ENCODE results near the gene RAI2. TPM values are rescaled to one million over a fixed set of nuclear protein-coding genes. Genes with fewer than 3 reads are reported as not detected.
A peak's percentile ranks its signal among the peaks of the same experiment; 100 is the strongest.

RAI2 gene
- total RNA-seq, 1 experiment from 2014 or later: not detected

DNA sequence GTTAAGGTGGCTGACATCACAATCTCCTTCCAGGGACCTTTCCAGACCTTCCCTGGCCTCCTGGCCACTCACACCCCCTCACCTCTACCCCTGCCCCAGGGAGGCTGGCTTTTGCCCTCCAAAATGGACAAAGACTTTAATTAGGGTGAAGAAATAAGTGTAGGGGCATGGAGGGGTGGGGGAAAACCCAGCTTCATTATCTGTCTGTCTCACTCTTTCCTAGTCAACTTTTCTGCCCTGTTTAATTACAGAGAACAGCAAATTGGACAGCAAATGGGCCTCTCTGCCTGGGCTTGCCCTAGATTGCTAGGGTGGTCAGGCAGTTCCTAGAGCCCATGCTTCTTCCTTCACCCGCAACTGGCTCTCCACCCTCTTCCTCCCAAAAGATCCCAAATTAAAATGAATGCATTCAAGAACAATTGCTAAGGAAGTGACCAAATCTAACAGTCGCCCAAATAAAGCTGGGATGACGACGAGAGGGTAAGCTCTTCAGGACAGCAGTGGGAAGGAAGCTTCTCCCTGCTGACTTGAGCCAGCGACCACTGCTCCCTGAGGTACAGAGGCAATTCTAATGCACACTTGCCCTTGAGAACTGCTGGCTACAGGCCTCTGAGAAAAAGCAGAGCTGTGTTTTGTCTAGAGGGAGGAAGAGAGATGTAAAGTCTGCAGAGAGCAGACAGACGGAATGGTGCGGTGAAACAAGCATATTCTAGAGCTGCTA, 12.4 kb downstream of the RAI2 start:
- no peaks in the 10 kb centered on the region for H3K9me3 Mint-ChIP-seq (ENCODE audit: unreplicated experiment)
- H3K4me3 Mint-ChIP-seq (ENCODE audit: unreplicated experiment): no peak overlapping the region
- H3K27me3 Mint-ChIP-seq (ENCODE audit: insufficient read depth, unreplicated experiment): peaks cover 38% of the 10 kb centered on the region
- intact Hi-C loops (cut with micrococcal nuclease): no loop called here
- ChIA-PET CTCF (interaction anchor here (0.7 kb wide), 3 partner anchors 9 to 195 kb away, joined by 3 read pairs; no protein-coding TSS in a partner anchor), POLR2A (interaction anchor here (0.7 kb wide), 2 partner anchors 17 to 1536 kb away, joined by 3 to 5 read pairs; no protein-coding TSS in a partner anchor)
- TF ChIP-seq, protein P1, sequence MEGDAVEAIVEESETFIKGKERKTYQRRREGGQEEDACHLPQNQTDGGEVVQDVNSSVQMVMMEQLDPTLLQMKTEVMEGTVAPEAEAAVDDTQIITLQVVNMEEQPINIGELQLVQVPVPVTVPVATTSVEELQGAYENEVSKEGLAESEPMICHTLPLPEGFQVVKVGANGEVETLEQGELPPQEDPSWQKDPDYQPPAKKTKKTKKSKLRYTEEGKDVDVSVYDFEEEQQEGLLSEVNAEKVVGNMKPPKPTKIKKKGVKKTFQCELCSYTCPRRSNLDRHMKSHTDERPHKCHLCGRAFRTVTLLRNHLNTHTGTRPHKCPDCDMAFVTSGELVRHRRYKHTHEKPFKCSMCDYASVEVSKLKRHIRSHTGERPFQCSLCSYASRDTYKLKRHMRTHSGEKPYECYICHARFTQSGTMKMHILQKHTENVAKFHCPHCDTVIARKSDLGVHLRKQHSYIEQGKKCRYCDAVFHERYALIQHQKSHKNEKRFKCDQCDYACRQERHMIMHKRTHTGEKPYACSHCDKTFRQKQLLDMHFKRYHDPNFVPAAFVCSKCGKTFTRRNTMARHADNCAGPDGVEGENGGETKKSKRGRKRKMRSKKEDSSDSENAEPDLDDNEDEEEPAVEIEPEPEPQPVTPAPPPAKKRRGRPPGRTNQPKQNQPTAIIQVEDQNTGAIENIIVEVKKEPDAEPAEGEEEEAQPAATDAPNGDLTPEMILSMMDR (IDR thresholded peaks at IDR 0.05; ENCODE audit: unreplicated experiment): no peak
- BruUV-seq (replicated peaks): no TSS peak
- DNase-seq (ENCODE audit: unreplicated experiment): no peak
- no peaks in the 10 kb centered on the region for H3K4me1 Mint-ChIP-seq (ENCODE audit: insufficient read depth, unreplicated experiment)
- no peak overlapping the region for H3K27ac Mint-ChIP-seq (ENCODE audit: low read depth, unreplicated experiment)
- no peaks in the 10 kb centered on the region for H3K36me3 Mint-ChIP-seq (ENCODE audit: insufficient read depth, unreplicated experiment)

DNA sequence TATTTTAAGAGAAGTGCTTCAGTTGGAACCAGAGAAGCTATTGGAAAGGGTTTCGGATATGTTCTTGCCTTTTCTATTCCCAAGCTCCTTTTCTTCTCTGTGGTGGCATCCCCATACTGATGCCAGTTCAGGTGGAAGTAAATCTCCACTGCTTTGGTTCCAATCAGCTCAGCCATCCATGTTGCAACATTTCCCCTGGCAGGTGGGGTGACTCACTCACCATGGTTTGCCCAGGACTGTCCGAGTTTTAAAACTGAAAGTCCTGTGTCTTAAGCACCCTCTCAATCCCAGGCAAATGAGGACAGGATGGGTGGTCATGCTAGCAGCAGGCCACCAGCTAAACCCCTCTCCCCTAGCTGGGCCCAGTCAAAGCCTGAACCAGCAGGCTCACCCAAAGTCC, 15.1 kb downstream of the RAI2 start:
- DNase-seq (ENCODE audit: unreplicated experiment): peak; percentile 52
- BruUV-seq (replicated peaks): no TSS peak
- H3K9me3 Mint-ChIP-seq (ENCODE audit: unreplicated experiment): no peaks in the 10 kb centered on the region
- no peaks in the 10 kb centered on the region for H3K36me3 Mint-ChIP-seq (ENCODE audit: insufficient read depth, unreplicated experiment)
- POLR2A ChIA-PET: no interaction called here
- CTCF ChIA-PET: no interaction called here
- peaks cover 29% of the 10 kb centered on the region for H3K27me3 Mint-ChIP-seq (ENCODE audit: insufficient read depth, unreplicated experiment)
- no peaks in the 10 kb centered on the region for H3K4me1 Mint-ChIP-seq (ENCODE audit: insufficient read depth, unreplicated experiment)
- intact Hi-C loops (cut with micrococcal nuclease): no loop called here
- TF ChIP-seq, protein P1 (IDR thresholded peaks at IDR 0.05; ENCODE audit: unreplicated experiment): no peak
- no peak overlapping the region for H3K27ac Mint-ChIP-seq (ENCODE audit: low read depth, unreplicated experiment)
- no peak overlapping the region for H3K4me3 Mint-ChIP-seq (ENCODE audit: unreplicated experiment)

DNA sequence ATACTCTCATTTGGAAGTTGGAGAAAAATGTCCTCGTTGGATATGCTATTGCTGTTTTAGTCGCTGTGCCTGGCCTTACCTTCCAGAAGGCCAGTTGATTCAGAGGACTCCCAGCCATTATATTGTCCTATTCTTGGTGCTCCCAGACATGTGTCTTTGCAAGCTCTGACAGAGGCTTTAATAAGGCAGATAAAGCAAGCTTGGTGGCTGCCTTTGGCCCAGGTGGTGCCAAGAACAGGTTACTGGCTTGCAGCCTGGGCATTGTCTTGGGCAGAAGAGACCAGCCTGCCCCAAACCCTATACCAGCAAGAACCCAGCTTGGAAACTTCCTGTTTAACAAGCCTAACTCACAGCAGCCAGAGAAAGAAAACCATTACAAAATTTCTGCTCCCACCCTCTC, 16.9 kb downstream of the RAI2 start:
- Mint-ChIP-seq H3K4me1 (ENCODE audit: insufficient read depth, unreplicated experiment) (no peaks in the 10 kb centered on the region), H3K27me3 (ENCODE audit: insufficient read depth, unreplicated experiment) (peaks cover 17% of the 10 kb centered on the region), H3K4me3 (ENCODE audit: unreplicated experiment) (no peak overlapping the region), H3K36me3 (ENCODE audit: insufficient read depth, unreplicated experiment) (no peaks in the 10 kb centered on the region), H3K27ac (ENCODE audit: low read depth, unreplicated experiment) (no peak overlapping the region), H3K9me3 (ENCODE audit: unreplicated experiment) (no peaks in the 10 kb centered on the region)
- POLR2A ChIA-PET: no interaction called here
- CTCF ChIA-PET: interaction anchor here (0.7 to 2.4 kb wide), 4 partner anchors 56 to 601 kb away, joined by 3 to 13 read pairs (median 3); no protein-coding TSS in a partner anchor
- DNase-seq (ENCODE audit: unreplicated experiment): no peak
- TF ChIP-seq, protein P1 (IDR thresholded peaks at IDR 0.05; ENCODE audit: unreplicated experiment): no peak
- no TSS peak for BruUV-seq (replicated peaks)
- intact Hi-C loops (cut with micrococcal nuclease): no loop called here

DNA sequence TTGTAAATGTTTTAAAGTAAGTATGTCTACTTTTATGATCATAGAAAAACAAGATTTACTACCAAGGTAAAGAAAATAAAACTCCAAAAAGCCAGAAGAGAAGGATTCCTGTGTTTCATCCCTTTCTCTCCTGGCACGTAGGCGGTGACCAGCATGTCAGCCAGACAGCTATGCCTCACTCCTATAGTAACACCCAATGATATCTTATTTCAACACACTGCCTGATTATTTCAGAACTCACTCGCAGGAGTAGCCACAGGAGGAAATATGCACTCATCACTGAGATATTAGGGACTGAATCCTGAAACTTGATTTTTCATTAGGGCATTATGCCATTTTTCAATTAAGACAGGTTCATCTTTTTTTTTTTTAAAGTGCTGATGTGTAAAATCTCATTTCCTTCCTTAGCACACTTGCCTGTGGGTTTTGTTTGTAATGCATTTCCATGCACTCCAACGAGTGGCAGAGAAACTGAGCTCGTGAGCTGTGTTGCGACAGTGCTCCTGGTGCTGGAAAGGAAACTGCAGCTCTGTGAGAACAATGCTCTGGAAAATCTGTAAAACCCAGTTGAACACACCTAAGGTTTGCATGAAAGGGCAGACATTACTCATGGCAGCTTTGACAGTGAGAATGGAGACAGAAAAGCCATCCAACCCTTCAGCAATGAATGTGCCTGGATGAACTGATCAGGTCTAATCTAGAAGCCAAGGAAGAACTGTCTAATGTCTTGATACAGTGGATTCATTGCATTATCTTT, 18.2 kb downstream of the RAI2 start:
- BruUV-seq (replicated peaks): no TSS peak
- Mint-ChIP-seq H3K4me1 (ENCODE audit: insufficient read depth, unreplicated experiment) (no peaks in the 10 kb centered on the region), H3K27me3 (ENCODE audit: insufficient read depth, unreplicated experiment) (peaks cover 30% of the 10 kb centered on the region), H3K9me3 (ENCODE audit: unreplicated experiment) (no peaks in the 10 kb centered on the region), H3K4me3 (ENCODE audit: unreplicated experiment) (no peak overlapping the region), H3K36me3 (ENCODE audit: insufficient read depth, unreplicated experiment) (no peaks in the 10 kb centered on the region), H3K27ac (ENCODE audit: low read depth, unreplicated experiment) (no peak overlapping the region)
- ChIA-PET POLR2A (interaction anchor here (0.7 to 1.0 kb wide), 3 partner anchors 41 to 957 kb away, joined by 3 read pairs; no protein-coding TSS in a partner anchor), CTCF (interaction anchor here (0.7 to 2.4 kb wide), 5 partner anchors 12 to 1490 kb away, joined by 3 to 13 read pairs (median 3); no protein-coding TSS in a partner anchor)
- intact Hi-C loops (cut with micrococcal nuclease): no loop called here
- DNase-seq (ENCODE audit: unreplicated experiment): peak; percentile 39
- TF ChIP-seq, protein P1 (IDR thresholded peaks at IDR 0.05; ENCODE audit: unreplicated experiment): no peak
